ENCODE data around the gene SNX24.
"Not testable (repeated sequence)": the region's sequence is repeated elsewhere in the genome, so short reads cannot be mapped to it uniquely, and the experiment has no call there.

SNX24 gene

DNA sequence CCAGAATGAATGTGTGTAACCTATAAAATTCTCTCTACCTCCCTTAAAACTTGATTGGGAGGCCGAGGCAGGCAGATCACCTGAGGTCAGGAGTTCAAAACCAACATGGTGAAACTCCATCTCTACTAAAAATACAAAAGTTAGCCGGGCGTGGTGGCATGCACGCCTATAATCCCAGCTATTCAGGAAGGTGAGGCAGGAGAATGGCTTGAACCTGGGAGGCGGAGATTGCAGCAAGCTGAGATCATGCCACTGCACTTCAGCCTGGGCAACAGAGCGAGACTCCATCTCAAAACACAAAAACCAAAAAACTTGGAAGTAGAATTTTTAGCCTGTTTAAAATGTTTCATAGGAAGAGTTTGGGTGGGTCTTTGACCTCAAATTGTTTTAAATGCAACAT lies 122.6 kb downstream of the SNX24 start:
- not testable (repeated sequence) for DNase-seq

DNA sequence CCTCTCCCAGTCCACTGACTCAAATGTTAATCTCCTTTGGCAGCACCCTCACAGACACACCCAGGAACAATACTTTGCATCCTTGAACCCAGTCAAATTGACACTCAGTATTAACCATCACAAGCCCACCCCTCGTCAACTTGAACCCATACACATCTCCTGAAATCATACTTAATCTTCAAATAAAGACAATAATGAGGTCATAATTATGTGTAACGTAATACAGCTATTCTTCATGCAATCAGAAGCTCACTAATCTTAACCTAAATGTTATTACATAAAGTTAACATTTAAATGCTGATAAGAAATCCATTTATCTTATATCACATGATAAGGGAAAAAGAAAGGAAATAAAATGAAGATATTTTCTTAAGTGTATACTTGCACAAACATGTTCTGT lies 125.9 kb downstream of the SNX24 start:
- no peak for DNase-seq

GRCh38 chr5:122972877-122973276 lies 127.5 kb downstream of the SNX24 start:
- DNase-seq, result no peak

GRCh38 chr5:122973759-122974158 lies 128.3 kb downstream of the SNX24 start:
- DNase-seq, result not testable (repeated sequence)

DNA sequence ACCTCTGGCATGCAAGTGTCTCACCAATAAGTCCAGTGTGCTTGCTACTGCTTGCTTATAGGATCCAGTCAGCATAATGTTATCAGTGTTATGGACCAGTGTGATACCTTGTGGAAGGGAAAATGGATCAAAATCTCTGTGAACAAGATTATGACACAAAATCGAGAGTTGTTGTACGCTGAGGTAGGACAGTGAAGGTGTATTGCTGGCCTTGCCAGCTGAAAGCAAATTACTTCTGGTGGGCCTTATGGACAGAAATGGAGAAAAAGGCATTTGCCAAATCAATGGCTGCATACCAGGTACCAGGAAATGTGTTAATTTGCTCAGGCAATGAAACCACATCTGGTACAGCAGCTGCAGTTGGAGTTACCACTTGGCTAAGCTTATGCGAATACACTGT lies 128.8 kb downstream of the SNX24 start:
- not testable (repeated sequence) for DNase-seq

- no peak for DNase-seq
Observed at GRCh38 chr5:122977319-122977718, 131.9 kb downstream of the SNX24 start.

DNA sequence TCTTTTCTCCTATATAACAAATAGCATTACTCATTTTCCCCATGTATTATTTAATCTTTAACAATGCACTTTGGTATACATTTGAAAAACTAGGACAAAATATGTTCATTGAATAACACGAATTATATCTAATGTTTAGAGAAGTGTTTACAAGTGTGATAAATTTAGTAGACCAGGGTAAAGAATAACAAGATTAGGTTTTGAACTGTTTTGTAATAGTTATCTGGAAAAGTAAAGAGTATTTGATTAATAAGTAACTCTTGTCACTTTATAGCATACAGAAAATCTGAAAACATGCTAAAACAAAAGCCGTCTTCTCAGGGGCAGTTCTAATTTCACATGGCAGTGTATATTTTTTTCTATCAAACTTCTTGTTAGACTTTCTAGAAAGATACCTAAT lies 132.7 kb downstream of the SNX24 start:
- no peak for DNase-seq

- DNase-seq, result no peak
Observed at GRCh38 chr5:122978644-122979297, 133.4 kb downstream of the SNX24 start.

GRCh38 chr5:122981846-122982245 lies 136.4 kb downstream of the SNX24 start:
- DNase-seq, result no peak

DNA sequence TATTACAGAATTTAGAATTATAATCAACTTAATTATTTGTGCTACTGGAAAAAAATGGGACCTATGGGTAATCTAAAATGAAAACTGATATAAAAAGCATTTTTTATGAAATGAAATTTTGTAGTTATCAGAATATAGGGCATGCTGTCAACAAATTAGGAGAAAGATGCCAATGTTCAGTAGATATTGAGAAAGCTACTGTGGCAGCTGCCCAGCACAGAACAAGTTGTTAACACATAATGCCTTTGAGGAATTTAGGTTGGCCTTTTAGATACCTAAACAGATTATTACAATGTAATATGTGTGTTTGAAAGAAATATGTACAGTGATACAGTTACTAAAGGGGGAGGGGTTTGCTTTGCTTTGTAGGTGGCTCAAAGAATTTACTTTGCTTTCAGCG lies 137.0 kb downstream of the SNX24 start:
- DNase-seq, result no peak

GRCh38 chr5:122984425-122984824 lies 139.0 kb downstream of the SNX24 start:
- no peak for DNase-seq

GRCh38 chr5:122985006-122985700 lies 139.7 kb downstream of the SNX24 start:
- DNase-seq, result no peak

DNA sequence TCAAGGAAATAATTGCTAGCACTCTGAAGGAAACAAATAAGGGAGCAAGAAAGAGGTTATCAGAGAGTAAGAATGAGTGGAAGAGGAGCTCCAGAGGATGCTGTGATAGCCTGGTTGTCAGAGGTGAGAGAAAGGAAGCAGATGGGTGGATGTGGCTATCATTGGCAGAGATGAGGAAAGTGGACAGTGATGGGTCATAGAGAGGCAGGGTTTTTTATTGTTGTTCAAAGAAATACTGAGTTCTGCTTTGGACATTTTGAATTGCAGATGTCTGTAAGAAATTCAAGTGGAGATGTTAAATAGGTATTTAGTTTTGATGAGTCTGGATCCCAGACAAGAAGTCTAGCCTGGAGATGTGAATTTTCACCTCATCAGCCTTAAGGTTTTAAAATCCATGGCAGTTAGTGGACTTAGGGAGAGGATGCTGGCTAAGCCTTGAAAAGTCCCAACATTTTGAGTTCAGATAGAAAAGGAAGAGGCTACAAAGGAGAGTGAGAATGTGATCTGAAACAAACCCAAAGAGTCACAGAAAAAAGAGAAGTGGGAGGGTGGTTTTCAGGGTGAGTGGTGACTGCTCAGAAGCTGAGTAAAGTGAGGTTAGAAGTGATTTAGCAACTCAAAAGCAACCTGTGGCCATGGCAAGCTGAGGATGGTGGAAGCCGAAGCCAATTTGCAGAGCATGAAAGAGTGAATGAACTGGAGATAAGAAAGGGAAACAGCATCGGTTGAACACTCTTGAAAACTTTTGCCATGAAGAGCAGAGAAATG lies 140.7 kb downstream of the SNX24 start:
- no peak for DNase-seq

DNA sequence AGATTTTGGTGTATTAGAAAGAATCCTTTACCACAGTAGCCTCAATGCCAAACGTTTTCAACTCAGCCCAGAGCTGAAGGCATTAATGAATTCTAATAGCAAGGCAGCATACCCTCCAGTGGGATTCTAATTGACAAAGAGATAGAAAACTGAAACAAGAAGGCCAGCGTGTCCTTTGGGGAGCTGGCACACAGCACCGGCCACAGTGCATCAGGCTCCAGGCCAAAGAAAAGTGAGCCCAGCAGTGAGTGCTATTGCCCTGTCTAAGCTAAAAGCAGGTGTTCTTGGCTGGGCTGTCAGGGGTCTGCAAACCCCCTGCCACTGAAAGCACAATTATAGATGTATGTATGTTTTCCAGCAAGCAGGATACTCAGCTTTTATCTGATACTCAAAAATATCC lies 150.7 kb downstream of the SNX24 start:
- DNase-seq, result no peak

DNA sequence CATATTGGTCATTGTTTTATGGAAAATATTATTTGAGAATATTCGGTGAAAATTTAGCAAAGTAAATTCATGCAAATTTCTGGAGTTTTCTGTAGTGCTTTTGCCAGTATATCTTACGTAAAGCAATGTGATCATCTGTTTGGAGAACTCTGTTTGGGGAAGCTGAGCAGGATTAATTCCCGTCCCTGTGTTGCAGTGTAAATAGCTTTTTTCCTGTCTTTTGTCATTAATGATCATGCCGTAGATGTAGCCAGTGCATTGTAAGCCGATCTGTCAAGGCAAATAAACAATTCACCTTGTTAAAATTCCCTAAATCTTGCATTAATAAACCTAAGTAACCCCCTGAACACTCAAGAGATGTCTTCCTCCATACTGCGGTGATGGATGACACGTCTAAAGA lies 151.9 kb downstream of the SNX24 start:
- DNase-seq, result no peak

DNA sequence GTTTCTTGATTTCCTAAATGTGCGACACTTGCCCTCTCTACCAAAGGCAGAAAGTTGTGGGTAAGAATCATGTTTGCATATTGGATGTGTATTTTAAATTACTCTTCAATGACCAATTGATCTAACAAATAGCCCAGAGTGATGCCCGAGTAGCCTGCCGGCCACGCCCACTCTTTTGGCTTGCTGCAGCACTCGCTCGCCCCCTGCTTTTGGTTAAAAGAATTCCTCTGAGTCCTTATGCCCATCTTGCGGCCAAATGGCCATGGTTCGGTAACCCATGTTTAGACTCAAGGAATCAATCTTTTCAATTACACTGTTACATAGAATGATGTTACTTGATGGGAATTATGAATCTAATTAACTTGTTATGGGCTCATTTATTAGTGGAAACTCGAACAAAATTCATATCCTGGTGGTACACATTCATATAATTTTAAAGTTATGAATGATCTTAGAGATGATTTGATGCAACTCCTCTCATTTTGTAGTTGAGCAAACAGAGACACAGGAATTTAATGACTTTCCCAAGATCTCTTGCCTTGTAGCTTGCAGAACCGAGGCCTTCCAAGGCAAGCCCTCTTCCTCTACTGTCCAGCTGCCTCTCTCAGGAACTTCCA lies 154.6 kb downstream of the SNX24 start:
- peak in 1 of 2 donors; percentile 2 for DNase-seq

DNA sequence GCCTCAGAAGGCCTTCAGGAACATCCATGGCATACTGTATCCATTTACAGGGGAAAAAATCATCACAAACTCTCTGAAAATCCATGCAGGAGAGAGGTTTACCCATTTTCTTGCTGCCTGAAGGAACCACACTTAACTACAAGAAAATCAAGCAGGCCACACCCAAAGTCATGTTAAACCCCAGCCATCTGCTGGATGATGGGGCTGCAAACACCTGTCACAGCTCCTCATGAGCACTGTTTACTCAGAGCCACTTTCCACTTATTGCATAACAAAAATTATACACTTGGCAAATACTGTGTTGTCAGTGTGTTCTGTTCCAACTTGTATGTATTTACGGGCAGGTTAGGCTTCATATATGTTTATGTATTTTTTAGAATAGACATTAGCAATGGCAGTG lies 155.3 kb downstream of the SNX24 start:
- no peak for DNase-seq

DNA sequence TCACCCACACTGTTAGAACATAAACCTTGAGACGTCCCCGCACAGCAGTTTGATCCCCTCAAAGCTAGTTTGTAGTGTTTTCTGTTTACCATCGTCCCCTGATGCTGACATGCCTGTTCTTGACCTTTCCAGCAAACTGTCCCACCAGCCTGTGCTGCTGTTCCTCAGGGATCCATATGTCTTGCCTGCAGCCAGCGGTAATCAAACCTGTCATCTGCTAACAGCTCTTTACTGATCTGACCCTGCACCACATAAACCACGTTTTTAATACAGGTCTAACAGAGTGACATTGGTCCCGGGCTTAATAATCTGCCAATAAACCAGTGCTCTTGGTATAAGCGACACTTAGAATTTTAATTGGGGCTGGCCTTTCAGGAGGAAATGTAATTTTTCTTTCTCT lies 156.4 kb downstream of the SNX24 start:
- DNase-seq, result no peak

DNA sequence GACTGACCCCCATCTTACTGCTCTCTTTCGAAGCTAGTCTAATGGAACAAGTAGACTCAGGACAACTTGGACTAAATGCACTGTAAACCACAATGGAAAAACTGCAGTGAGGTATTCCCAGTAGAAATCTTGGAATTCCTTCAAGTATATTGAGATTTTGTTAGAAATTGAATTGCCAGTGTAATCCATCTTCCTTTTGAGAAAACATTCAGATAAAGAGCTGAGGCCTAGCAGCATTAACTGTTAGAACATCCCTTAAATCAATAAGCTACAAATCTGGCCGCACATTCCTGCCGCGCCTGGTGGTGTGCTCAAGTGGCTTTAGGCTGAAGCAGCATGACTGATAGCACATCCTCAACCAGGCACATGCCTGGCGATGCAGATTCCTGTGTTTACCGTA lies 161.8 kb downstream of the SNX24 start:
- DNase-seq, result no peak

DNA sequence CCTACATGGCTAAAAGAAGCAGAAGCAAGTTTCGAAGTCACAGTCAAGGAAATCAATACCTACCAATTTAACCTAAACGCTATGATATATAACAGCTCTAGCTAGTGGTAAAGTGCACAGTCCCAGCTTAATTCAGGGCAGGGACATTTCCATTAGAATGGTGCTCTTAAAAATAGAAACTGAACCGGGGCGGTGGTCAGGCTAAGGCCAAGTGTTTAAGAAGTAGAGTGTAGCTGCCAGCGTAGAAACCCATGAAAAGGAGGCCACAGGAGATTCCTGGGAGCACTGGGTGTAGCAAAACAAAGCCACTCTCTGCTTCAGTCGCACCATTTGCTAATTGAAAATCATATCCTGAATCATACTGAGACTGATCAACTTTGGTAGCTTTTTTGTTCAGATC lies 162.3 kb downstream of the SNX24 start:
- DNase-seq, result no peak

DNA sequence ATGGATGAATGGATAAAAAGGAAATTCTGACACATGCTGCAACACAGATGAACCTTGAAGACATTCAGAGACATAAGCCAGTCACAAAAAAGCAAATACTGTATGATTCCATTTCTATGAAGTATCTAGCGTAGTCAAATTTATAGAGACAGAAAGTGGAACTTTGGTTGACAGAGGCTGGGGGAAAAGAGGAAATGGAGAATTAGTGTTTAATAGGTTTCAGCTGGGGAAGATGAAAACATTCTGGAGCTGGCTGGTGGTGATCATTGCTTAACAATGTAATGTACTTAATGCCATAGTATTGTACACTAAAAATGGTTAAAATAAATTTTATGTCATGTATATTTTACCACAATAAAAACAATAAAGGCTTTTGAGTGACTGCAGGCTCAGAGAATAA lies 166.9 kb downstream of the SNX24 start:
- no peak for DNase-seq

DNA sequence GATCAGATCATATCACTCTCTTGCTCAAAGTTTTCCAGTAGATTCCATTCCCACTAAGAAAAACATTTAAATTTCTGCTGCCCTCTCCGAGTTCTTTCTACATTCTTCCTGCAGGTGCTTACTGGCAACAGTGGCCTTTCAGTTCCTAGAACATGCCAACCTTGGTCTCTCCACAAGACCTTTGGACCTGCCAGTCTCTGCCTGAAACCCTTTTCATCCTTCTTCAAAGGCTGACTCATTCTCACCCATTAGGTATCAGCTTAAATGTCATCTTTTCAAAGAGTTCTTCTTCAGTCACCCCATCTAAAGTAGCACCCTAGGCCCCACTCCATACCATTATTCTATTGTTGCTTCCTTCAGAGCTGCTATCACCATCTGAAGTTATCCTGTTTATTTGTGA lies 169.3 kb downstream of the SNX24 start:
- no peak for DNase-seq

- no peak for DNase-seq
Observed at GRCh38 chr5:123028222-123028621, 182.8 kb downstream of the SNX24 start.

Measured in activated CD4-positive, alpha-beta T cell treated with anti-CD3 and anti-CD28 coated beads for 4 hours (primary cell).